NK-92 treated with Interleukin-12 subunit alpha and Interleukin-12 subunit beta, amount 100 ng/mL, for 24 hours (cell line): Measurements from ENCODE around the gene HOXC11.

Experiments used
- DNase-seq: peaks from one replicate; lab custom pipeline; 2025; lab: John Stamatoyannopoulos, UW

HOXC11 gene

DNA sequence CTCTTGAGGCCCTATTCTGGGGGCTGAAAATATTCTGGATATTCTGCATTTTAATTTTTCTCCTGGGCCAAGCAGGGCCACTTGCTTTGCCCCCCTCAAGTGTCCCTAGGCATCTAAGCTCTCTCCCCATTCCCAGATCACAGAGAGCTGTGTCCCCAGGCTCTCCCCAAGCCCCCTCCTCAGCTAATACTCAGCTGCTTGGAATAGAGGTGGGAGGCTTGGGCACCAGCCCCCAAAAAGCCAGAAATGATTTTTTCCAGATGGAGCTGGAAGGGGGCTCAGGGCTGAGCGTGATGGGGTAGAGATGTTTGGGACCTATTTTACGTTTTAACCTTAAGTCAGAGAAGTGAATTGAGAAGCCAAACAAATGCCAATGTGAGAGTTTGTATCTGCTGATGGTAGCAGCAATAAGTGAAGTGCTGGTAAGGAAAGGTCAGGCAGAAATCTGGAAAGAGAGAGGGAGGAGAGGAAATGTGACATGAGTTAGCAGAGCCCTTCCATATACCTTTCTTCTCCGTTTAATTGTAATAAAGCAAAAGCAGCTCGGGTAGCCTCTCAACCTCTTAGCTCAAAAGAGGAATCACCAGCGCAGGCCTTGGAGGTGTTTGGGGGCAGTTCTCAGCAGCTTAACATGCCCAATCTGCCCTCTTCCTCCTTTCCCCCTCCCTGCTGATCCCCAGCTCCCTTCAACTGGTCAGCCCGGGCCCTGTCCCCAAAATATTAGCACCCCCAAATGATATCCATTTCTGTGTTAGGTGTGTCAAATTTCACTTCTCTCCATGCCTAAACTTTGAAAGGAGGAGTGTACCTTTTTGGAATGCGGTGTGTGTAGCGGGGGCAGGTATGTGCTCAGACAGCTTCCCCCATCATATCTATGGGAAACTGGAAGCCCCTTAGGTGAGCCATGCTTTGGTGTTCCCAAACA is 50.3 kb downstream of the HOXC11 start:
- DNase-seq: no peak

DNA sequence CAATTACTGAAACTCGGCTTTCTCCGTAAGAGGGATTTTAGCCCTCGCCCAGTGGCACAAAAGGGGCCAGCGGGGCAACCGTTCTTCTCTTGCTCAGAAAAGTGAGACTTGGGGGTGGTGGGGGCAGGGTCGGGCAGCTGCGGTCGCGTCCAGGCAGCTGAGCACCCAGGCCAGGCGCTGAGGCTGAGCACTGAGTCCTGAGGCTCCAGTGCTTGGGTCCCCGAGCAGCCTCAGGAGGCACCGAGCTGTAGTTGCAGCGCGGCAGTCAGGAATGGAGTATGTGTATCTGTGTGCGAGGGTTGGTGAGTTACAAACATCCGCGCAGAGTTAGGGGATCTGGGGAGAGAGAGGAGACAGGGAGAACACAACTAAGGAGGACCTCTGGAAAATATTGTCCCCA is 51.2 kb downstream of the HOXC11 start:
- DNase-seq: no peak

DNA sequence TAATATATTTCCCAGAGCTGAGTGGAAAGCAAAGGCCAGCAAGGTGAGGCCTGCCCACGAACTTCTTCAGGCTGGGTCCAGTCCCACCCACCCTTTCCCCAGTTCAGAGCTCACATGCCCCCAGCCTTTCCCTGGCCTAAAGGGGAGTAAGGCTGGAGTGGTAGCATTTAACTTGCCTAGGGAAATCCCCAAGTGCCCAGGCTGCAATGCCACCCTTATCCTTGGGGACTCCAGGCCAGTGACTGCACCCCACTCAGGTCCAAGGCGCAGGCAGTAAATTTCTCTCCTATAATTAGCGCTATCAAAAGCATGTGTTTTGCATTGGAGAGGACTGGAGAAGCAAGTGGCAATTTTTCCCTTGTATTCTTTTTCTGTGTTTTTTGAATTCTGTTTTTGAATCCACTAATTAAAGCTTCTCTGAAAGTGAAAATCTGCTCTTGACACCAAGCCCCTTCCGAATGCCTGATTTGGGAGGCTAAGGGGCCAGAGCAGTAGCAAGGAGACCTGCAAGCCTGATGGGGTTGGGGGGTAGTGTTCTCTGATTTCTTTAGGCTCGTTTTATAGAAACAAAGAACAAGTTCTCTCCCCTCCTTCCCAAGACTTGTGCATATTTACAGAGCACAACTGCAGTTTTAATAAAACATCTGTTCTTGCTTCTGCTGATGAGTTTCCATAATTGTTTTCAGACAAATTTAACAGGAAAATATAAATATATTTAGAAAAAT is 51.8 kb downstream of the HOXC11 start:
- DNase-seq: no peak

DNA sequence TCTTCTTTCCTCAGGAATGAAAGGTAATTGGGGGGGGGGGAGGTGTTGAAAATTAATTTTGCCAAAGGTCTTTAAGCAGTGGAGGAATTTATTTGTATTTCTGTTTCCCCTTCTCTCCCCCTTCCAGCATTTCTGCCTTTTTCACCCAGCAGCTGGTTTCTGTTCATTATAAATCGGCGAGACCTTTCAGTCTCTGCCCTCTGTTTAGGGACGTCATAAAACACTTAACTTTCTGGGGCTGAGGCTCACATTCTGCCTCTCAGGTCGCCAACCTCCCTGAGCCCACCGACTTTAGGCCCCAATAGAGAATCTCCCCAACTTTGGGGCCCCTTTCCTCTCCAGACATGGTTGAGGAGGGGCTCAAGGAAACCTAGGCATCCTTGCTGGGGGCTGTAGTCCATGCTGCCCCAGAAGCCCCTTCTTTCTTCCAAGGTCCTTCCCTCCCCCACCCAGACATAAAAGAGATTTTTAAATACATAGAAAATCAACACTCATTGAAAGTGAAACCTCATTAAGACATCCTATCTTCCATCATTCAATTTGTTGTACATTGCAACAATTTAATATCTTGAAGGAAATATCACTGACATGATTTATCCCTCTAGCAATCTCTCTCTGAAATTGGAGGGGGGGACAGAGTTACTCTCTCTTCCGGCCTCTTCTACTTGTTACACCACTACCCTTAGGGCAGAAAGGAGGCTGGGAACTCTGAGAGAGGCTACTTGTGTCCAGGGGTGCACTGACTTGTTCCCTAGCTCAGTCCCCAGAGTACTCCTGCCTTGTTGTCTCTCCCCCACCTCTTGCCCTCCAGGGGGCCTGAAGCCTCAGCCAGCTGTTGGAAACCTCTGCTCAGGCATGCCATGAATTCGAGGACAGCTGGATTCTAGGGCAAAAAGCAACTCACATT is 52.8 kb downstream of the HOXC11 start:
- no peak for DNase-seq

DNA sequence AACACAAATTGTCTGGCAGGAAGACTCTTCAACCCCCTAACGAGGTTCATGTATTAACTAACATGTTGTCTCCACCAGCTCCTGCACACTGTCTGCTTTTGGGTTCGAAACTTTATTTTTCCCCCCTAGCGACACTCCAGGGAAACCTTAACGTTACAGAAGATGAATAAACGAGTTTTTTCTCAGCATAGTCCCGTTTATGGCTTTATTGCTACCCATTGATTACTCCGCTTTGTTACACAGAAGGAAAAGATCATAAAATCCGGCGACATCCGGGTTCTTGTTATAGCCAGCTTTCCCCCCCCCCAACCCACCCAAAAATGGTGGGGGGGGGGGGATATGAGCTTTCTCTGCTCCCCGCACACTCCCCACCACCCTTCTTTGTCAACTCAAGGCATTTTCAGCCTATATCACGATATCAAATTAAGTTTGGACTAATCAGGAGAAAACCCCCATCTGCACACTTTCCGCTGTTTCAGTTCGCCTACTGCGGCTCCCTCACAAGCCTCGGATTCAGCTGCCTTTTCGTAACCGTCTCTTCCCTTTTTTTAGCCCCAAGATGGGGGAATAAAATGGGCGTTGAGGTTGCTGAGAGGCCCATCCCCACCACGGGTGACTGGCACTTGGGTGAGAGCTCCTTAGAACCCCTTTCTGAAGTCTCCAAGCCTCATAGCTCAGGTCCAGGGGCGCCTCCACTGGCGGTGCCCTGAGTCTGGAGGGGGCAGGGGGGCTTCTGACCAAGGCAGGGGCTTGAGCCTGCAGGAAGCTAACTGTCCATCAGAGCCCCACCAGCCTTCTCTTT is 53.9 kb downstream of the HOXC11 start:
- no peak for DNase-seq
